Neural progenitor cell (in vitro differentiated cells): Measurements from ENCODE around the gene DSTN. TPM values are rescaled to one million over a fixed set of nuclear protein-coding genes. Genes with fewer than 3 reads are reported as not detected.

ENCODE experiments used
- DNase-seq: peaks from one replicate; pipeline ENCODE4 v3.0.0-alpha.2; 2016; ENCODE audit warnings: low spot score
- H2AFZ ChIP-seq: fragments of 200-600 bp; sonication (generic); replicated peaks from 2 replicates; pipeline ENCODE4 v1.6.1; 2016; ENCODE audit warnings: antibody characterized with exemption
- H3F3A ChIP-seq: fragments of 200-600 bp; sonication (generic); 2 replicates; pipeline ENCODE4 v1.6.1; 2016; ENCODE audit warnings: antibody characterized with exemption, low read depth
- H3K27ac ChIP-seq: fragments of 200-600 bp; sonication (generic); 2 replicates; pipeline ENCODE4 v1.5.1; 2016; ENCODE audit warnings: mild to moderate bottlenecking
- H3K27me3 ChIP-seq: fragments of 200-600 bp; sonication (generic); 2 replicates; pipeline ENCODE4 v1.6.1; 2016; ENCODE audit warnings: mild to moderate bottlenecking, moderate library complexity
- H3K36me3 ChIP-seq: fragments of 200-600 bp; sonication (generic); 2 replicates; pipeline ENCODE4 v1.5.1; 2016
- H3K4me1 ChIP-seq: fragments of 200-600 bp; sonication (generic); 2 replicates; pipeline ENCODE4 v1.6.1; 2016; ENCODE audit warnings: mixed run types
- H3K4me2 ChIP-seq: fragments of 200-600 bp; sonication (generic); 2 replicates; pipeline ENCODE4 v1.6.1; 2016
- H3K4me3 ChIP-seq: fragments of 200-600 bp; sonication (generic); 2 replicates; pipeline ENCODE4 v1.5.1; 2016
- H3K79me2 ChIP-seq: fragments of 200-600 bp; sonication (generic); 2 replicates; pipeline ENCODE4 v1.6.1; 2016; ENCODE audit warnings: low read depth
- H3K9ac ChIP-seq: fragments of 200-600 bp; sonication (generic); 2 replicates; pipeline ENCODE4 v1.6.1; 2016
- H3K9me3 ChIP-seq: fragments of 200-600 bp; sonication (generic); 2 replicates; pipeline ENCODE4 v1.5.1; 2016; ENCODE audit warnings: low read depth
- H4K20me1 ChIP-seq: fragments of 200-600 bp; sonication (generic); 2 replicates; pipeline ENCODE4 v1.6.1; 2016; ENCODE audit warnings: low read depth
- H3K27ac Mint-ChIP-seq: 3 replicates; pipeline ENCODE4 v1.8.0; 2021; ENCODE audit warnings: mixed read lengths
- H3K27me3 Mint-ChIP-seq: 2 replicates; pipeline ENCODE4 v1.8.0; 2022; ENCODE audit warnings: low read depth, mild to moderate bottlenecking, inconsistent platforms, moderate library complexity, mixed read lengths; ENCODE audit not compliant: insufficient read depth
- H3K36me3 Mint-ChIP-seq: 3 replicates; pipeline ENCODE4 v1.8.0; 2021; ENCODE audit warnings: mixed read lengths
- H3K4me1 Mint-ChIP-seq: 3 replicates; pipeline ENCODE4 v1.8.0; 2021; ENCODE audit warnings: mixed read lengths
- H3K4me3 Mint-ChIP-seq: 3 replicates; pipeline ENCODE4 v1.8.0; 2021; ENCODE audit warnings: mild to moderate bottlenecking, moderate library complexity, mixed read lengths
- H3K9me3 Mint-ChIP-seq: 3 replicates; pipeline ENCODE4 v1.8.0; 2020; ENCODE audit warnings: mixed read lengths
- EZH2 ChIP-seq: fragments of 200-600 bp; sonication (generic); IDR thresholded peaks from 2 replicates; pipeline ENCODE4 v1.6.1; 2017; ENCODE audit warnings: antibody characterized with exemption, mild to moderate bottlenecking, moderate library complexity
- EZH2phosphoT487 ChIP-seq: fragments of 200-600 bp; sonication (generic); IDR thresholded peaks from 2 replicates; pipeline ENCODE4 v1.6.1; 2017; ENCODE audit warnings: antibody characterized with exemption
- total RNA-seq: library from RNA; depleted of rRNA; stranded (reverse); fragments of >200 nt; gene quantifications from 2 replicates; pipeline ENCODE4 v1.2.3, GENCODE V29; 2015; ENCODE audit warnings: low replicate concordance
- TF ChIP-seq, protein P1 (sequence below): fragments of 200-600 bp; sonication (generic); IDR thresholded peaks from 2 replicates; pipeline ENCODE4 v1.5.1; 2017; ENCODE audit warnings: antibody characterized with exemption, mild to moderate bottlenecking

The DSTN gene
- total RNA-seq, 1 donor from 2014 or later: 158 TPM

DNA sequence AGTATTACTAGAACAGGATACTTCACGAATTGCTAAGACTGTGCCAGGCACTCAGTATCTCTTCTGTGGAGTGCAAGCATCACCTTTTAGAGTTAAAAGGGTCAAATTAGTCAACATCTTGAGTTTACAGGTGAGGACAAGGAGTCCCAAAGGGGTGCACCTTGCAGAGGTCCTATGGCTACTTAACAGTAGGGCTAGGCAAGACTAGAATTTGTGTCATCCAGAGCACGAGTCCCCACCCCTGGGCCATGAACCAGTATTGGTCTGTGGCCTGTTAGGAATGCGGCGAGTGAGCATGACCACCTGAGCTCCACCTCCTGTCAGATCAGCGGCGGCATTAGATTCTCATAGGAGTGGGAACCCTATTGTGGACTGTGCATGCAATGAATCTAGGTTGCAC is 10.5 kb upstream of the DSTN start:
- peaks cover 5% of the 10 kb centered on the region for H3K4me1 ChIP-seq
- Mint-ChIP-seq H3K4me1 (peaks cover 22% of the 10 kb centered on the region), H3K27ac (no peak overlapping the region), H3K9me3 (peaks cover 1% of the 10 kb centered on the region), H3K27me3 (no peaks in the 10 kb centered on the region), H3K4me3 (no peak overlapping the region), H3K36me3 (no peaks in the 10 kb centered on the region)
- H3K9ac ChIP-seq: no peak overlapping the region
- no peaks in the 10 kb centered on the region for H3K36me3 ChIP-seq
- no peaks in the 10 kb centered on the region for H3K79me2 ChIP-seq
- H3K4me2 ChIP-seq: no peak overlapping the region
- no peak overlapping the region for H2AFZ ChIP-seq
- H3K9me3 ChIP-seq: no peaks in the 10 kb centered on the region
- TF ChIP-seq EZH2 (no peak), EZH2phosphoT487 (no peak)
- TF ChIP-seq, protein P1, sequence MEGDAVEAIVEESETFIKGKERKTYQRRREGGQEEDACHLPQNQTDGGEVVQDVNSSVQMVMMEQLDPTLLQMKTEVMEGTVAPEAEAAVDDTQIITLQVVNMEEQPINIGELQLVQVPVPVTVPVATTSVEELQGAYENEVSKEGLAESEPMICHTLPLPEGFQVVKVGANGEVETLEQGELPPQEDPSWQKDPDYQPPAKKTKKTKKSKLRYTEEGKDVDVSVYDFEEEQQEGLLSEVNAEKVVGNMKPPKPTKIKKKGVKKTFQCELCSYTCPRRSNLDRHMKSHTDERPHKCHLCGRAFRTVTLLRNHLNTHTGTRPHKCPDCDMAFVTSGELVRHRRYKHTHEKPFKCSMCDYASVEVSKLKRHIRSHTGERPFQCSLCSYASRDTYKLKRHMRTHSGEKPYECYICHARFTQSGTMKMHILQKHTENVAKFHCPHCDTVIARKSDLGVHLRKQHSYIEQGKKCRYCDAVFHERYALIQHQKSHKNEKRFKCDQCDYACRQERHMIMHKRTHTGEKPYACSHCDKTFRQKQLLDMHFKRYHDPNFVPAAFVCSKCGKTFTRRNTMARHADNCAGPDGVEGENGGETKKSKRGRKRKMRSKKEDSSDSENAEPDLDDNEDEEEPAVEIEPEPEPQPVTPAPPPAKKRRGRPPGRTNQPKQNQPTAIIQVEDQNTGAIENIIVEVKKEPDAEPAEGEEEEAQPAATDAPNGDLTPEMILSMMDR: no peak
- H3F3A ChIP-seq: no peaks in the 10 kb centered on the region
- no peaks in the 10 kb centered on the region for H4K20me1 ChIP-seq
- DNase-seq: no peak
- H3K27ac ChIP-seq: no peak overlapping the region
- H3K27me3 ChIP-seq: no peaks in the 10 kb centered on the region
- H3K4me3 ChIP-seq: no peak overlapping the region

DNA sequence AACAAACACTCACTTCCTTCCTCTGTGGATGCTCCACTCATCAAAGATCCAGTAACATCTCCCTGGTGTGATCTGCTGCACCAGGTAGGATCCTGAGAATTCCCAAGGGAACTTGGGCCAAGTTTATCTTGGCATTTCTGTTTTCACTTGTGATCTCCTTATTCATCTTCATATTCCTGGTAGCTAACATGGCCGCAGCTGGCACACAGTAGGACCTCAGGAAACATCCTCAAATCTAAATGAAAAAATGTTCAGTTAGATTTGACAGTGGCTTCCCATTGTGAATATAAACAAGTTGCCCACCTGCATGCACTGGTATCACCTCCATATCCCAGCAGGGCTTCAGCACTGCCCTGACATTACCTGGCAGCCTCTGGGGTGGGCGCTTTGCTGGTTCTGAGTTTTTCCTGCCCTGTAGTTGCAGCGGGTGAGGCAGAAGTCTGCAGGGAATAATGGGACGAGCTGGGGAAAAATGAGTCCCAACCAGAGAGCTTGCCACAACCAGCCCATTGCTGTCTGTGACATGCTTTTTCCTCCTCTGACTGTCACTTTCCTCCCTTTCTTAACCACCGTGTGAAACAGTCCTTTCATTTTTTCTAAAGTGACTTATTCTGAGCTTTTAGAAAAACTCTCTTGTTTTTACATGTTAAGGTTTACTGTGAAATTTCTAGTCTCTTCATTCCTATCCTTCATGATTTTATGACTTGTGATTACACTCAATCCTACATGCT is 9.4 kb upstream of the DSTN start:
- Mint-ChIP-seq H3K9me3 (peaks cover 1% of the 10 kb centered on the region), H3K36me3 (no peaks in the 10 kb centered on the region), H3K27ac (no peak overlapping the region), H3K4me3 (no peak overlapping the region), H3K27me3 (no peaks in the 10 kb centered on the region), H3K4me1 (peaks cover 22% of the 10 kb centered on the region)
- Histone ChIP-seq H3K79me2 (no peaks in the 10 kb centered on the region), H3K4me3 (no peak overlapping the region), H3K9ac (no peak overlapping the region), H3K27me3 (no peaks in the 10 kb centered on the region), H3K27ac (no peak overlapping the region), H3K9me3 (no peaks in the 10 kb centered on the region), H3K36me3 (no peaks in the 10 kb centered on the region), H3F3A (no peaks in the 10 kb centered on the region), H3K4me1 (peaks cover 5% of the 10 kb centered on the region), H3K4me2 (no peak overlapping the region), H4K20me1 (no peaks in the 10 kb centered on the region), H2AFZ (no peak overlapping the region)
- DNase-seq: no peak
- TF ChIP-seq, protein P1: no peak
- TF ChIP-seq EZH2phosphoT487: no peak
- TF ChIP-seq EZH2: no peak

DNA sequence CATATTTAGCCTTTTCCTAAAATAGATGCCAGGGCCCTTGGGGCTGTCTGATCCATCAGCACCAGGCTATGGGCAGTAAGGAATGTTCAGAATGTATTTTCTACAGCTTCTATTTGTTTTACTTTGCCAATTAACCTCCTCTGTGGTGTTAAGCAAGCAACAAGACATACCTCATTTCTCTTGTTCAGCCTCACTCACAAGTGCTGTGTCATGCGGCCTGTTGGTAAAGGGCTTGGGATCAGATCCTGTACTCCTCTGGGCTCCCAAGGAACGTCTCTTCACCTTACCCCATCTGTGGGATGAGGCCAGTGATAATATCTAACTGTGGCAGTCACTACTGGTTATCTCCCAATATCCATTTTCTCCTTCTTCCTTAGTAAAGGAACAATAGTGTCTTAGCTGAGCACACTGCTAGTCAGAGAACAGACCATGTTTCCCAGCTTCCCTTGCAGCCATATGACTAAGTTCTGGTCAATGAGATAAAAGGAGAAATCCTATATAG is 7.0 kb upstream of the DSTN start:
- Histone ChIP-seq H3K4me1 (no peaks in the 10 kb centered on the region), H3K27ac (no peak overlapping the region), H3K27me3 (peaks cover 2% of the 10 kb centered on the region), H3K9ac (no peak overlapping the region), H4K20me1 (no peaks in the 10 kb centered on the region), H3K79me2 (no peaks in the 10 kb centered on the region), H3K36me3 (no peaks in the 10 kb centered on the region), H3F3A (peaks cover under 1% of the 10 kb centered on the region), H3K9me3 (no peaks in the 10 kb centered on the region), H2AFZ (no peak overlapping the region), H3K4me2 (no peak overlapping the region), H3K4me3 (no peak overlapping the region)
- DNase-seq: no peak
- H3K27me3 Mint-ChIP-seq: no peaks in the 10 kb centered on the region
- TF ChIP-seq EZH2: no peak
- no peak for TF ChIP-seq EZH2phosphoT487
- TF ChIP-seq, protein P1: no peak
- no peak overlapping the region for H3K4me3 Mint-ChIP-seq
- H3K27ac Mint-ChIP-seq: no peak overlapping the region
- H3K36me3 Mint-ChIP-seq: no peaks in the 10 kb centered on the region
- peaks cover 14% of the 10 kb centered on the region for H3K4me1 Mint-ChIP-seq
- peaks cover 1% of the 10 kb centered on the region for H3K9me3 Mint-ChIP-seq
